T-helper 1 cell treated with Interleukin-12 subunit alpha and Interleukin-12 subunit beta and Interleukin-4 antibody, amounts not matched to agents 30 ng/mL and 1 ng/mL, for 36 hours (primary cell): ENCODE data around the gene PHYHIPL. TPM values are rescaled to one million over a fixed set of nuclear protein-coding genes. Genes with fewer than 3 reads are reported as not detected.

Experiments
- intact Hi-C: fragments of 100-400 bp; cut with micrococcal nuclease; formaldehyde crosslinking; loops from one replicate; pipeline ENCODE4 v1.15.1; 2024
- total RNA-seq: library from RNA; stranded (reverse); gene quantifications from 2 replicates; pipeline ENCODE4 v1.2.3, GENCODE V29; 2022

PHYHIPL gene
- total RNA-seq, 1 donor from 2014 or later, result not detected

DNA sequence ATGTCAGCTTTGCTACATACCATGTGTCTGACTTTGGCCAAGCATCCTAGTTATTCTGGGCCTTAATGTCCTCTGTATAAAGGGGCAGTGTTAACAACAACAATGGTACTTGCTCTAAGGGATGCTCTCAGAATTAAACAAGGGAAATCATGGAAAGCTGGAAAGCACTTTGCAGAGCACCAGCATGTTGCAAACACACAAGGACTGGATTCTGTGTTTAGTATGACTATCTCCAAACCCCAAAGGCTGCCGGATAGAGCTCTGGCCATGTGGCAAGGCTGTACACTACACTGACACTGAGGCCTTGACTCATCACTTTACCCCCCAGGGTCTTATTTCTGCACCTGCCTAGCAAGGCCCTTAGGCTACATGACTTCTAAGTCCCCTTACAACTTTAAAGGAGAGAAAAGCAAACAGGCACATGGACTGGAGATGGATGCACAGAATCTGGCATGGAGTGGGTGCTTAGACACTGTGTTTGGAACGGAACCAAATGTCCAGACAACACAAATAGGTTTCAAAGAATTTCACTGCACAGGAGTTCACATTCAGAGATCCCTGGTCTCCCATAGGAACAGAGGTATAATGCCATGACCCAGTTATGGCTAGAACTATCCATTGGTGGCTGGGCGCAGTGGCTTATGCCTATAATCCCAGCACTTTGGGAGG is 111.3 kb downstream of the PHYHIPL start:
- intact Hi-C loops, result no loop called here

DNA sequence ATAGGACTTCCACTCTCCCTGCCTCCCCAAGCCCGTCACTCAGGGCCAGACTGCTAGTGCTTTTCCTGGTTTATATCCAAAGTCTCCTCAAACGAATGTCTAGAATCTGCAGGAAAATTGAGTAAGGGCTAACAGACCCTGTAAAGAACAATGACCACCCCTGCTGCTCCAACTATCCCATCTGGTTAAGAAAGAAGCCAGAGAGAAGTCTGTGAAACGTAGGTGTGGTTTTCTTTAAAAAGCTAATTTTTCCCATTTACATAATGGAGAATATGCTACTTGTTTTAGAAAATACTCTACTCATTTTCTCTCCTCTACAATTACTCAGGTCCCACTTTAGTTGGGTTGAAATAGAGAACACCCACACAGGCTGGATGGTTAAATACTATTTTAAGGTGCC is 113.4 kb downstream of the PHYHIPL start:
- intact Hi-C loops, result no loop called here

DNA sequence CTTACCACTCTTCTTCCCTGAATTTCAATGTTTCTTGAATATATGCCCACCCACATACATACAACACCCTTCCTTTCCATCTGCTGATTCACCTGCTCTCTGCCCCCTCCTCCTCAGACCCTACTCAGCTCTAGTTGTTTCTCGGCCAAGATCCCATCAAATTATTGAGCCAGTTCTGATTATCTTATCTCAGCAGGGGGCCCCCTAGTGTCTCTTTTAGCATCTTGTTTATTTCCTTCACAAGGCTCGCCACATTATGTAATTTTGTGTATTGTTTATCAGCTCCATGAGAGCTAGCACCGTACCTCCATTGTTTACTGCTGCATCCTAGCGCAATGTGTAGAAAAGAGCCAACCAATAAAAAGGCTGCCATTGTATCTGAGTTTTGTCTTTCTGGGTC is 114.0 kb downstream of the PHYHIPL start:
- intact Hi-C loops, result no loop called here

Other genes with a start within 250 kb of the PHYHIPL start
- gene FAM13C, start 185.9 kb downstream of the PHYHIPL start, total RNA-seq, result not detected in 2 replicates